Endothelial cell (in vitro differentiated cells): ENCODE data around the gene CREB3L1. TPM values are rescaled to one million over a fixed set of nuclear protein-coding genes. Genes with fewer than 3 reads are reported as not detected.
"Not testable (repeated sequence)": the region's sequence is repeated elsewhere in the genome, so short reads cannot be mapped to it uniquely, and the experiment has no call there.

Source experiments
- DNase-seq: peaks from one replicate; pipeline ENCODE4 v3.0.0; 2021; ENCODE audit warnings: low spot score
- H3K27ac Mint-ChIP-seq: one replicate; pipeline ENCODE4 v1.8.0; 2021; ENCODE audit warnings: mixed read lengths, inconsistent platforms; ENCODE audit not compliant: unreplicated experiment
- H3K27me3 Mint-ChIP-seq: one replicate; pipeline ENCODE4 v1.8.0; 2021; ENCODE audit warnings: mild to moderate bottlenecking, moderate library complexity, mixed read lengths, inconsistent platforms; ENCODE audit not compliant: unreplicated experiment
- H3K36me3 Mint-ChIP-seq: one replicate; pipeline ENCODE4 v1.8.0; 2021; ENCODE audit warnings: mild to moderate bottlenecking, low read depth, mixed read lengths, inconsistent platforms; ENCODE audit not compliant: unreplicated experiment
- H3K4me1 Mint-ChIP-seq: one replicate; pipeline ENCODE4 v1.8.0; 2021; ENCODE audit warnings: mild to moderate bottlenecking, mixed read lengths, inconsistent platforms; ENCODE audit not compliant: unreplicated experiment
- H3K4me3 Mint-ChIP-seq: one replicate; pipeline ENCODE4 v1.8.0; 2021; ENCODE audit warnings: mild to moderate bottlenecking, mixed read lengths, inconsistent platforms; ENCODE audit not compliant: unreplicated experiment
- H3K9me3 Mint-ChIP-seq: one replicate; pipeline ENCODE4 v1.8.0; 2021; ENCODE audit warnings: mixed read lengths, inconsistent platforms; ENCODE audit not compliant: unreplicated experiment
- CTCF ChIP-seq: fragments of 200-600 bp; sonication (generic); IDR thresholded peaks from one replicate; pipeline ENCODE4 v1.5.0; 2021; ENCODE audit warnings: antibody characterized with exemption; ENCODE audit not compliant: unreplicated experiment
- total RNA-seq: library from RNA; stranded (reverse); fragmentation: NEBNext Ultra II Directional; extraction: Animal tissue kit (Norgen Biotek cat#: 25700); gene quantifications from one replicate; pipeline ENCODE4 v1.2.1, GENCODE V29; 2021; ENCODE audit not compliant: unreplicated experiment

CREB3L1 gene
- total RNA-seq, 1 donor from 2014 or later = 21.6 TPM

GRCh38 chr11:46300270-46300669 lies 22.8 kb downstream of the CREB3L1 start:
- no peak for DNase-seq
- no peak overlapping the region for H3K4me3 Mint-ChIP-seq
- peaks cover 6% of the 10 kb centered on the region for H3K36me3 Mint-ChIP-seq
- TF ChIP-seq CTCF = no peak
- H3K27me3 Mint-ChIP-seq = peaks cover 7% of the 10 kb centered on the region
- no peaks in the 10 kb centered on the region for H3K9me3 Mint-ChIP-seq
- H3K4me1 Mint-ChIP-seq = peaks cover 8% of the 10 kb centered on the region
- no peak overlapping the region for H3K27ac Mint-ChIP-seq

- no peak overlapping the region for H3K27ac Mint-ChIP-seq
- peaks cover 2% of the 10 kb centered on the region for H3K4me1 Mint-ChIP-seq
- no peaks in the 10 kb centered on the region for H3K9me3 Mint-ChIP-seq
- no peak overlapping the region for H3K4me3 Mint-ChIP-seq
- TF ChIP-seq CTCF = no peak
- no peak for DNase-seq
- H3K36me3 Mint-ChIP-seq = peaks cover 6% of the 10 kb centered on the region
- peaks cover 5% of the 10 kb centered on the region for H3K27me3 Mint-ChIP-seq
These were observed 25.4 kb downstream of the CREB3L1 start for GRCh38 chr11:46302866-46303265.

GRCh38 chr11:46304036-46304435 lies 26.6 kb downstream of the CREB3L1 start:
- not testable (repeated sequence) for H3K27me3 Mint-ChIP-seq, H3K4me3 Mint-ChIP-seq, H3K27ac Mint-ChIP-seq, H3K4me1 Mint-ChIP-seq, DNase-seq, H3K9me3 Mint-ChIP-seq, H3K36me3 Mint-ChIP-seq

GRCh38 chr11:46304605-46305179 lies 27.2 kb downstream of the CREB3L1 start:
- DNase-seq = no peak
- Mint-ChIP-seq H3K4me1 (no peaks in the 10 kb centered on the region), H3K27ac (no peak overlapping the region)

GRCh38 chr11:46305295-46305694 lies 27.8 kb downstream of the CREB3L1 start:
- Mint-ChIP-seq H3K36me3 (peaks cover 6% of the 10 kb centered on the region), H3K4me1 (no peaks in the 10 kb centered on the region), H3K9me3 (no peaks in the 10 kb centered on the region), H3K4me3 (no peak overlapping the region), H3K27me3 (no peaks in the 10 kb centered on the region), H3K27ac (no peak overlapping the region)
- TF ChIP-seq CTCF = no peak
- DNase-seq = no peak

More at GRCh38 chr11:46304605-46305179, 27.2 kb downstream of the CREB3L1 start:
- Mint-ChIP-seq H3K9me3 (no peaks in the 10 kb centered on the region), H3K27me3 (no peaks in the 10 kb centered on the region), H3K36me3 (peaks cover 8% of the 10 kb centered on the region), H3K4me3 (no peak overlapping the region)
- TF ChIP-seq CTCF = no peak
